Measurements from ENCODE around the gene ZDHHC16. TPM values are rescaled to one million over a fixed set of nuclear protein-coding genes. Genes with fewer than 3 reads are reported as not detected.
"Not testable (repeated sequence)": the region's sequence is repeated elsewhere in the genome, so short reads cannot be mapped to it uniquely, and the experiment has no call there.

Gene ZDHHC16
- total and polyA plus RNA-seq, 12 donors: 13.4 to 49.6 (median 19.2) TPM

- Histone ChIP-seq H3K36me3 (peaks cover 0 to 100% (median 89%) of the 10 kb centered on the region in 9 donors), H3K4me1 (peaks cover 0 to 16% (median 4%) of the 10 kb centered on the region in 9 donors), H3K27me3 (no peaks in the 10 kb centered on the region), H3K27ac (peak overlapping the region in 4 of 10 donors; percentile 1 to 33 (median 16)), H3K9me3 (no peaks in the 10 kb centered on the region), H3K4me3 (no peak overlapping the region)
- intact Hi-C loops (cut with DNase I): loop anchor here in 7 of 10 donors (5.0 to 10.0 kb wide), 3 partner anchors 88 to 151 kb away; no protein-coding TSS in a partner anchor
- TF ChIP-seq CTCF (IDR thresholded peaks at IDR 0.05): no peak
- ATAC-seq (no peak), DNase-seq (no peak)
- 67 to 70% methylated on average over 1 of the region's 1 CpG for WGBS, 2 donors
Observed at GRCh38 chr10:97464226-97464625, 18.3 kb downstream of the ZDHHC16 start.

- peak in 1 of 8 donors; percentile 18 for ATAC-seq
Observed at GRCh38 chr10:97465982-97466381, 20.0 kb downstream of the ZDHHC16 start.

GRCh38 chr10:97466755-97467154 is 20.8 kb downstream of the ZDHHC16 start:
- intact Hi-C loops (cut with DNase I): loop anchor here in 1 of 10 donors (10.0 kb wide), 1 partner anchor 148 kb away; no protein-coding TSS in a partner anchor
- no peaks in the 10 kb centered on the region for H3K9me3 ChIP-seq
- ATAC-seq (no peak), DNase-seq (no peak)
- no peak overlapping the region for H3K4me3 ChIP-seq
- H3K4me1 ChIP-seq: peaks cover 0 to 16% (median 4%) of the 10 kb centered on the region in 9 donors
- H3K27me3 ChIP-seq: no peaks in the 10 kb centered on the region
- H3K36me3 ChIP-seq: peaks cover 0 to 100% (median 82%) of the 10 kb centered on the region in 9 donors
- peak overlapping the region in 1 of 10 donors; percentile 6 for H3K27ac ChIP-seq
- TF ChIP-seq CTCF (IDR thresholded peaks at IDR 0.05): no peak
- 88 to 90% methylated on average over 4 of the region's 4 CpGs for WGBS, 2 donors

More at GRCh38 chr10:97465982-97466381, 20.0 kb downstream of the ZDHHC16 start:
- intact Hi-C loops (cut with DNase I): loop anchor here in 1 of 10 donors (10.0 kb wide), 1 partner anchor 149 kb away; no protein-coding TSS in a partner anchor
- Histone ChIP-seq H3K27me3 (no peaks in the 10 kb centered on the region), H3K36me3 (peaks cover 0 to 100% (median 90%) of the 10 kb centered on the region in 9 donors), H3K27ac (peak overlapping the region in 3 of 10 donors; percentile 6 to 44 (median 18)), H3K4me1 (peaks cover 0 to 16% (median 4%) of the 10 kb centered on the region in 9 donors), H3K9me3 (no peaks in the 10 kb centered on the region), H3K4me3 (no peak overlapping the region)
- DNase-seq: no peak
- 83 to 88% methylated on average over 7 of the region's 7 CpGs for WGBS, 2 donors
- no peak for TF ChIP-seq CTCF (IDR thresholded peaks at IDR 0.05)

- no peak for ATAC-seq
Observed at GRCh38 chr10:97468162-97468561, 22.2 kb downstream of the ZDHHC16 start.

GRCh38 chr10:97468781-97469180 is 22.8 kb downstream of the ZDHHC16 start:
- not testable (repeated sequence) for H3K27ac ChIP-seq, ATAC-seq, H3K9me3 ChIP-seq, DNase-seq, H3K27me3 ChIP-seq, H3K4me3 ChIP-seq
- H3K36me3 ChIP-seq: peaks cover 0 to 100% (median 86%) of the 10 kb centered on the region in 9 donors
- 90 to 93% methylated on average over 12 of the region's 12 CpGs for WGBS, 2 donors
- intact Hi-C loops (cut with DNase I): loop anchor here in 1 of 10 donors (10.0 kb wide), 1 partner anchor 146 kb away; no protein-coding TSS in a partner anchor
- H3K4me1 ChIP-seq: peaks cover 0 to 12% (median 2%) of the 10 kb centered on the region in 9 donors

More at GRCh38 chr10:97468162-97468561, 22.2 kb downstream of the ZDHHC16 start:
- Histone ChIP-seq H3K9me3 (no peaks in the 10 kb centered on the region), H3K27ac (no peak overlapping the region), H3K4me1 (peaks cover 0 to 16% (median 4%) of the 10 kb centered on the region in 9 donors), H3K4me3 (no peak overlapping the region), H3K27me3 (no peaks in the 10 kb centered on the region), H3K36me3 (peaks cover 0 to 100% (median 83%) of the 10 kb centered on the region in 9 donors)
- 79 to 84% methylated on average over 3 of the region's 3 CpGs for WGBS, 2 donors
- intact Hi-C loops (cut with DNase I): loop anchor here in 1 of 10 donors (10.0 kb wide), 1 partner anchor 147 kb away; no protein-coding TSS in a partner anchor
- DNase-seq: no peak
- no peak for TF ChIP-seq CTCF (IDR thresholded peaks at IDR 0.05)
